Measurements from ENCODE around the gene MAGOH.
A peak's percentile ranks its signal among the peaks of the same experiment; 100 is the strongest.

DNA sequence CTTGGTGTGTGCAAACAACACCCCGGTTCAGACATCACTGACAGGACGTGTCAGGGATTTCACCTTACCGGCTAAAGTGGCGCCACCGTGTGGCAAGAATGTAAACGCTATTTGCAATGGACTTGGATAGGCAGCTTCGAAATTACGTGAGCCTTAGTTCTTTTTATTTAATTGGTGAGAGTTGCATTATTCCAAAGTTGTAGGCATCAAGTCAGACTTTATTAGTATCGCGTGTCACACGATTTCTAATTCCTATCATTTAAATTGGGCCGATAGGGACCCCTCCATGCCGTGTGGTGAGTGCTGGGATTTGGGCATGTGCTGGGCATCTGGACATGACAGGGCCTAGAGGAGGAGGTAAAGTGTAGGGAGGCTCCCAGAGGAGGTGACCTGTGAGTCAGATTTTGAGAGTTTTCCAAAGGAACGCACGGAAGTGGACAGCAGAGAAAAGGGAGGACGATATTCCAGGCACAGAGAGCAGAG, 56.2 kb downstream of the MAGOH start:
- TF ChIP-seq CTCF (IDR thresholded peaks at IDR 0.05) (peak; percentile 74 to 85 (median 77)), POLR2A (IDR thresholded peaks at IDR 0.05; ENCODE audit: low read depth) (no peak), POLR2AphosphoS5 (IDR thresholded peaks at IDR 0.05) (peak in 1 of 2 donors; percentile 48), EP300 (IDR thresholded peaks at IDR 0.05) (no peak)

Measured in esophagus muscularis mucosa (tissue), 4 donors.